Glutamatergic neuron (in vitro differentiated cells): ENCODE data around the gene PAOX. TPM values are rescaled to one million over a fixed set of nuclear protein-coding genes. Genes with fewer than 3 reads are reported as not detected.

Experiments used
- DNase-seq: peaks from one replicate; pipeline ENCODE4 v3.0.0; 2022
- H3K27ac Mint-ChIP-seq: one replicate; pipeline ENCODE4 v1.8.0; 2020; ENCODE audit warnings: mild to moderate bottlenecking, mixed read lengths, inconsistent platforms; ENCODE audit not compliant: unreplicated experiment
- H3K27me3 Mint-ChIP-seq: one replicate; pipeline ENCODE4 v1.8.0; 2020; ENCODE audit warnings: mild to moderate bottlenecking, moderate library complexity, mixed read lengths, inconsistent platforms; ENCODE audit not compliant: unreplicated experiment
- H3K36me3 Mint-ChIP-seq: one replicate; pipeline ENCODE4 v1.8.0; 2020; ENCODE audit warnings: mild to moderate bottlenecking, mixed read lengths, inconsistent platforms; ENCODE audit not compliant: unreplicated experiment
- H3K4me1 Mint-ChIP-seq: one replicate; pipeline ENCODE4 v1.8.0; 2020; ENCODE audit warnings: mild to moderate bottlenecking, low read depth, mixed read lengths, inconsistent platforms; ENCODE audit not compliant: unreplicated experiment
- H3K4me3 Mint-ChIP-seq: one replicate; pipeline ENCODE4 v1.8.0; 2020; ENCODE audit warnings: mild to moderate bottlenecking, mixed read lengths, inconsistent platforms; ENCODE audit not compliant: unreplicated experiment
- H3K9me3 Mint-ChIP-seq: one replicate; pipeline ENCODE4 v1.8.0; 2020; ENCODE audit warnings: mild to moderate bottlenecking, moderate library complexity, mixed read lengths, inconsistent platforms; ENCODE audit not compliant: unreplicated experiment
- CTCF ChIP-seq: fragments of 200-600 bp; sonication (generic); IDR thresholded peaks from one replicate; pipeline ENCODE4 v1.5.0; 2021; ENCODE audit not compliant: partially characterized antibody, unreplicated experiment
- total RNA-seq: library from RNA; stranded (reverse); fragmentation: NEBNext Ultra II Directional; extraction: Animal tissue kit (Norgen Biotek cat#: 25700); gene quantifications from one replicate; pipeline ENCODE4 v1.2.1, GENCODE V29; 2021; ENCODE audit not compliant: unreplicated experiment

PAOX gene
- total RNA-seq, 1 donor from 2014 or later, result 12.7 TPM

GRCh38 chr10:133419211-133419950 is 40.3 kb downstream of the PAOX start:
- H3K9me3 Mint-ChIP-seq, result peaks cover 17% of the 10 kb centered on the region
- peak overlapping the region; percentile 28 for H3K27ac Mint-ChIP-seq
- no peak for DNase-seq

GRCh38 chr10:133420028-133420427 is 41.0 kb downstream of the PAOX start:
- Mint-ChIP-seq H3K36me3 (peaks cover 13% of the 10 kb centered on the region), H3K4me1 (no peaks in the 10 kb centered on the region), H3K27ac (no peak overlapping the region), H3K9me3 (peaks cover 17% of the 10 kb centered on the region), H3K4me3 (no peak overlapping the region), H3K27me3 (peaks cover 12% of the 10 kb centered on the region)
- no peak for TF ChIP-seq CTCF
- DNase-seq, result no peak

More at GRCh38 chr10:133419211-133419950, 40.3 kb downstream of the PAOX start:
- TF ChIP-seq CTCF, result no peak
- peaks cover 13% of the 10 kb centered on the region for H3K36me3 Mint-ChIP-seq
- no peak overlapping the region for H3K4me3 Mint-ChIP-seq
- no peaks in the 10 kb centered on the region for H3K4me1 Mint-ChIP-seq
- H3K27me3 Mint-ChIP-seq, result peaks cover 12% of the 10 kb centered on the region

- H3K4me3 Mint-ChIP-seq, result no peak overlapping the region
- no peaks in the 10 kb centered on the region for H3K4me1 Mint-ChIP-seq
- DNase-seq, result no peak
- peaks cover 9% of the 10 kb centered on the region for H3K27me3 Mint-ChIP-seq
- H3K36me3 Mint-ChIP-seq, result peaks cover 7% of the 10 kb centered on the region
- TF ChIP-seq CTCF, result no peak
- peaks cover 12% of the 10 kb centered on the region for H3K9me3 Mint-ChIP-seq
- H3K27ac Mint-ChIP-seq, result no peak overlapping the region
Measured at GRCh38 chr10:133420579-133420978, 41.5 kb downstream of the PAOX start.

DNA sequence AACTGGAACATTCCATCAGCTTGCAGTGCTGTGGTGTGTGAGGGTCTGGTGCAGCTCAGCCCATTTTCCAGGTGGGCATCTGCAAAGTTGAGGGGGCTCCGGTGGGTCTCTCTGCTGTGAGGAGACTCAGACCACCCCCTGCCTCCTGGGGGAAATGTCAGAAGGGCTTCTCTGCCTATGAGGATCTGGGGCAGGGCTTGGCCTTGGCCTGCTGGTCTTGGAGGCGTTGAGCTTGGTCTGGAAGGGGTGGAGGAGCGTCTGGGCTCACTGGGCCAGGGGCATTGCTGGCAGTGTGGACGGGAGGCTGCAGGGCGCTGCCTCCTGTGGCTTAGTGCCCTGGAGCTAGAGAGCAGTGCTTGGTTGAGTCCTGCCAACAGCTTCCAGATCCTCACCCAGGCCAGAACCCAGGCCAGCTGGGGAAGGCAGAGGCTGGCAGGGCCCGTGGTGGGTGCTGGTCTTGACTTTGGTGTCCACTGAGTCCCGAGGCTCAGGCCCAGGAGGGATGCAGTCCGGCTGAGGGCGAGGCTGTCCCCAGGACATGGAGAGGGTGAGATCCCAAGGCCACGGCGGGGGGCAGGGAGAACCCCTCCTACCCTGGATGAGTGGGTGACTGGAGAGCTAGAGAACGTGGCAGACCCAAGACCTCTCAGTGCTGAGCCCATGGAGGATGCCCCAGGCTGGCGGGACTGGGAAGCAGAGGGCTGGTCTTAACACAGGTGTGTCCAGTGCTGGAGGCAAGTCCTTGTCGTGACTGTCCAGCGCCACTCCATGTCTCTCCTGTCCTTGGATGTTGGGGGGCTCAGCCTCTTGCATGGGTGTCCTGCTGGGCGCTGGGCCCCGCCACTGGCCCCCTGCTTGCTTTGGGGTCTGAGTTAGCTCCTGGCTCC is 42.5 kb downstream of the PAOX start:
- Mint-ChIP-seq H3K36me3 (no peaks in the 10 kb centered on the region), H3K4me1 (no peaks in the 10 kb centered on the region), H3K27me3 (peaks cover 8% of the 10 kb centered on the region), H3K27ac (no peak overlapping the region), H3K9me3 (peaks cover 6% of the 10 kb centered on the region), H3K4me3 (no peak overlapping the region)
- no peak for TF ChIP-seq CTCF
- DNase-seq, result no peak

DNA sequence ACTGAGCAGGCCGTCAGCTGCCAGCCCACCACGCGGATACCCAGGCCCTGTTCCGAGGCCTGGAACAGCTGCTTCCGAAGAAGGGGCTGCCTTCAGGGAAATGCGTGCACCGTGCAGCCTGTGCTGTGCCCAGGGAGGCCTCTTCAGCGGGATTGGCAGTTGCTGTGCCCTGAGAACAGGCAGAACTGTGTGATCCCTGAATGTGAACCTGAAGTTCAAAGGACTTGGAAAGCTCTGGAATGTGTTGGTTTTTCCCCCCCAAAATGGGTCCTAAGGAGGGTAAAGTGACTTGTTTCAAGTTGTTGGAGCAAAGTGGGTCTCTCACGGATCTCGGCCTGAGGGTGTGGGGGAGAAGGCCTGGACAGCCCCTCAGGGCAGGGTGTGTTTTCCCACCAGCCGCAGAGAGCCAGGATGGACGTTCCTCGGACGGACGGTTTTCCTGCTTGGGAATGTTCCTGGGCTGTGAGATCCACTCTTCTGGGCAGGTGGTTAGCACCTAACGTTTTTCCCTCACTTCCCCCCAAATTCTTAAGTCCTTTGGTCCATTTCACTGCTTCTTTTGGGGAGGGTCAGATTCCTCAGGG is 43.3 kb downstream of the PAOX start:
- no peak overlapping the region for H3K27ac Mint-ChIP-seq
- no peaks in the 10 kb centered on the region for H3K4me1 Mint-ChIP-seq
- H3K9me3 Mint-ChIP-seq, result peaks cover 6% of the 10 kb centered on the region
- peaks cover 8% of the 10 kb centered on the region for H3K27me3 Mint-ChIP-seq
- no peaks in the 10 kb centered on the region for H3K36me3 Mint-ChIP-seq
- no peak for TF ChIP-seq CTCF
- no peak for DNase-seq
- no peak overlapping the region for H3K4me3 Mint-ChIP-seq
